Activated CD4-positive, alpha-beta T cell treated with anti-CD3 and anti-CD28 coated beads, Interleukin-2, amount 50 U/mL, for 16 hours (primary cell): ENCODE data around the gene FAM50B.

Source experiments
- DNase-seq: peaks from one replicate; pipeline ENCODE4 v3.0.0-alpha.2; 2020

FAM50B gene

DNA sequence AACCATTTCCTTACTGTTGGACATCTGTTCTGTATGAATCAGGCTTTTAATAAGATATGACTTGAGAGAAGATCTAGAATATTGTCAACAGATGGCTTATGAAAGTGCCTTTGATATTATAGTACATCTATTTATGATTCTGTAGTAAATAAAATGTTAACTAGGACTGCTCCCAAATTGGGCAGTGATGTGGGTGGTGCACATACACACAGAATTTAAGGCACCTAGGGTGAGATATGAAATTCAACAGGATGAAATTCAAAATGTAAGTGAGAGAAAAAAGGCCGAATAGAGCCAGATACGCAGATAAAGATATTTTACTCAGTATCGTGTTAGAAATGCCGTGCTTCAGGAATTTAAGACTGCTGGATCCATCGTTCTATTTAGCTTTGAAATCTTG lies 26.3 kb downstream of the FAM50B start:
- DNase-seq: no peak

DNA sequence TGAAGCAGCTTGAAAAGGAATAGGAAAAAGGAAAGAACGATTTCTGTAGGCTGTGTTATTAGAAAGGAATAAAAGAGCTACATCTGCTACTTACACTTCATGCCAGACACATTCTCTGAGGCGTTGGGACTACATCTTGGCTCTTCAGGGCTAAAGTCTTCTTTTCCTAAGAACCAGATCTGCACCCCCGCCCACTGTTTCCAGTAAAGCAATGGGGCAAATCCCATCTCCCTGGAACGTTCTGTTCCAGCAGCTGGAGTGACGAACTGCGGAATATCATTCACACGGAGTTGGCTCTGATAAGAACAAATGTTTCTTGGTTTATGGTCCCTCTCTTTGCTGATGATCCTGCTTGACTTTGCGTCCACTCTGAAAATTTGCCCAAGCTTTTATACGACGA lies 26.9 kb downstream of the FAM50B start:
- no peak for DNase-seq

DNA sequence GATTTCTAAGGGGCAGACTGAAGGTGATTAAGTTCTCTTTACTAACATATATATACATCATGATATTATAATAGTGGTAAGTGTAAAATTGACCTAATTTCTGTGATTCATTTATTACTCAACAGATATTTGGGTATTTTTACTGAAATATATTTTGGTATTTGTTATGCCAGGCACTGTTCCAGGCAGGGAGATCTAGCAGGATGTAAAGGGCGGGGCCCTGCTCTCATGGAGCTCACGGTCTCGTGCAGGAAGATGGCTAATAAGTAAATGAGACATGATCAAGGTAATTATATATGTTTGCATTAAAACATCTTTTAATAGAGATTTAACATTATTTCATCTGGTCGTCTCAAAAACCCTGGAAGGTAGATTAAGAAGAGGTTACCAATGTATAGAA lies 27.7 kb downstream of the FAM50B start:
- DNase-seq: no peak

DNA sequence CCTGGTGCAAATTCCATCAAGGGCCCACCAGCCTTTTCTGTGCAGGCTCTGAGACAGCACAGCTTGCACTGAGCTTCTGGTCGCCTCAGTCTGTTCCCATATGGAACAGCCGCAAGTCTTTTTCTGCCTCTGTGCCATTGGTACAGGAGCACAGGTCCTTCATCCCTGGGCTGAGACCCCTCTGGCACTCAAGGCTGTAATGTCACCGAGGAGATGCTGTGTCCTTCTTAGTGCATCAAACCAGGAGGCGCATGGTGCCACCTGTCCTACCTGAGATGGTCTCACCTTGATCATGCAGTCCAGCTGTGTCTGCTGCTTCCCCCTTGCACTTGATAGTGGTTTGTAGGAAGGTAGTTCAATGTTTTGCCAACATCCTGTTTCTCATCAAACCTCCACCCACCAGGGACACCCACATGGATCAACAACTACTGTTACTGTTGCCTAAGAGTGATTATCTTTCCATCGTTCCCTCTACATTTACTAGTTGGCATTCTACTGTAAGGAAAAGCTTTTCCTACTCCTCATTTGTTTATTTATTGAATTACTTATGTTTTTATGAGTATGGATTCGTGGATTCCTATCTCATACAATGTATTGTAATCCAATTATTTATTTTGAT lies 29.0 kb downstream of the FAM50B start:
- DNase-seq: no peak

DNA sequence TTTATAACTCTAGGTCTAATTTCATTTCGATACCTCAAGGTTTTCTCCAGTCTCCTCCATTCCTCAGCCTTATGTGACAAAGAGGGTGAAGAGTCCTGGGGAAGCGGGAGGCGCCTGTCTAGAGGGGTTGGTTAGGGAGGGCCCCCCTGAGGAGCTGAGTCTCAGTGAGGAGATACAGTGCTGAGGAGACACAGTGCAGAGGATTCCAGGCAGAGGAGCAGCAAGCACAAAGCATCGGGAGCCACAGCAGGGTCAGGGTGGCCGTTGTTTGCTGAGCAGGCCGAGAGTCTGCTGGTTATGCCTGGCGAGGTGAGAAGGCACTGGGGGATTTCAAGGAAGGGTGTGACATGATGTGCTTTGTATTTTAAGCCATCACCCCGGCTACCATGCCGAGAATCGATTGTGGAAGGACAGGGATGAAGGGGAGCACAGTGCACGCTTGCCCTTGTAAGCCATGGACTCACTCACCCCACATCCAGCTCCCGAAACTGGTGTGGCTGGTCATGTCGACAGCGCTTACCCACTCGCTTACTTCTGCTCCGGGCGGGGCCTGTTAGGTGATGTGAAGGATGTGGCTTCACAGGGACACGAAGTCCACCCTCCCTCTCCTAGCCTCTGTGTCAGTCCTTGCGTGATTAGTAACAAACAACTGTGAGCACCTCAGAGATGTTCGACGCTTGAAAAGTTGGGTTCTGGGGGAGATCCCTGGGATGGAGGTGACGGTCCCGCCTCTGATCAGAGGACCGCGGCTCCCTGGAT lies 30.2 kb downstream of the FAM50B start:
- no peak for DNase-seq

DNA sequence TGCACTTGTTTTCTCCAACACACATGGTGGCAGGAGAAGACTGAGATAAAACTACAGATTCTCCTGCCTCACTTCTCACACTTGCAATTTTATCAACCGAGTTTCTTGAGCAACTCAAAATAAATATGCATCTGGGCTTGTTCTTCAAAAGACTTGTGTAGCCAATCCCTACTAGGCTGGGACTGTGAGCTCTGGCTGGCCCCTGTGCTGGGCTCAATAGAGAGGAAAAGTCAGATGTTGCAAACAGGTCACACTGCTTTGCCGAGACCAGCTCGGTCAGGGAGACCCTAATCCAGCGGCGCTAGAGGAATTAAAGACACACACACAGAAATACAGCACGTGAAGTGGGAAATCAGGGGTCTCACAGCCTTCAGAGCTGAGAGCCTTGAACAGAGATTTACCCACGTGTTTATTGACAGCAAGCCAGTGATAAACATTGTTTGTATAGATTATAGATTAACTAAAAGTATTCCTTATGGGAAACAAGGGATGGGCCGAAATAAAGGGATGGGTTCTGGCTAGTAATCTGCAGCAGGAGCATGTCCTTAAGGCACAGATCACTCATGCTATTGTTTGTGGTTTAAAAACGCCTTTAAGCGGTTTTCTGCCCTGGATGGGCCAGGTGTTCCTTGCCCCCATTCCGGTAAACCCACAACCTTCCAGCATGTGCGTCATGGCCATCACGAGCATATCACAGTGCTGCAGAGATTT lies 32.7 kb downstream of the FAM50B start:
- no peak for DNase-seq

DNA sequence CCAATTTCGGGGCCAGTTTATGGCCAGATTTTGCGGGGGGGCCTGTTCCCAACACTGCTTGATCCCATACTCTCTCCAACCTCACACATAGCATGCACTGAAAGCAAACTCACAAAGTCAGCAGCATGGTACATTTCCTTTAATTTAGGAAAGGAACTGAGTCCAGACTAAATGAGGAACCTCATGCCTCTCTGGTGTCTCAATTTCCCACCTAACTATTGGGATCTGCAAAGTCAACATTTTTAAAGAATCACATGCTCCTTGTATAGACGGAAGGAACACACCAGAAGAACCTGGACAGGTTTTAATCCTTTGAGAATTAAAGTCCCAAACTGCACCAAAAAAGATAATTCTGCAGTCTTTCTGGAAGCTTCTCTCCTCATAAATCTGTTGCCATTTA lies 33.3 kb downstream of the FAM50B start:
- DNase-seq: no peak

DNA sequence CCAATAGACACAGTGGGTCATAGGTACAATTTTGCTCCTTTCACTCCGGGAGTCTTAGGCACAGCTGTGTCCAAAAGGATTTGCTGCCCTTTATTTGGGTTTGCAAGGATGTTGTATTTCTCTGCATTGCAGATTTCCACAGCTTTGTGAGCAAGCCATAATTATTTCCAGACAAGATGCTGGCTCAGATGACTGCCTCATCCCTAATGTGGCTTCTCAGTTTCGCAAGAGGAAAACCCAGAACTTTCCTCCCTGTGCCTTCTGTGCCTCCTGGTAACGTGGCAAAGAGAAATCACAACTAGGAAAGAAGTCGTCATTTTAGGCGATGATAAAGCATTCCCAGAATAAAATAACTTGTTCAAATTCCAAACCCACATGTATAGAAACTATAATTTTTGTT lies 33.7 kb downstream of the FAM50B start:
- no peak for DNase-seq

DNA sequence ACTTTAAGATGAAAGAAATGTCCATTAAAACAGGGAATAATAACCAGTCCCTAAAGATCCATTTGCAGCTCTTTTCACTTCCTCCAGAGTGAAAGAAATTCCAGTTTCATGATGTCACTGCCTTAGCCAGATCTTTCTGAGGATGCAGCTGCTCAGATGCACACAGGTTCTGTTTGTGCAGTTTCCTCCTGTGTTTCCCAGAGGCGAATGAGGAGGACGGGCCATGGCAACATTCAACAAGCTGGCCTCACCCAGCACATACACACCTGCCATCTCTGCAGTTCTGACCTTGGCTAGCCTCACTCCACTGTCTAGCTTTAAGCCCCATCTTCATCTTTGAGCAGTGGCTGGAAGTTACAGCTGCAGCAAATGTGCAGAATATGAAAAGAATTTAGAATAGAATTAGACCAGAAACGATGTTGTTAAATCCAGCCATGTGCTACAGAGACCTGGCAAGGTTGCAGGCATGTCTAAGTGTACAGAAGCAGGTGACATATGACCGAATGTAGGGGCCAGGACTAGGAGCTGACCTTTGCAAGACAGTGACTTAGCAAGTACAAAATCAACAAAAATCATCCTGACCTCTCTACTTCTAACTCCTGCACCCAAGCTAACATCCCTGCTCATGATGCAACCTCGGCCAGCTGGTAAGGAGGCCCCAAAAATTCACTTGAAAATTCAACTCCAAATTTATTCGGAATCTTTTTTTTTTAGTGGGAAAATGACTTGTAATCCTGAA lies 35.0 kb downstream of the FAM50B start:
- DNase-seq: no peak

DNA sequence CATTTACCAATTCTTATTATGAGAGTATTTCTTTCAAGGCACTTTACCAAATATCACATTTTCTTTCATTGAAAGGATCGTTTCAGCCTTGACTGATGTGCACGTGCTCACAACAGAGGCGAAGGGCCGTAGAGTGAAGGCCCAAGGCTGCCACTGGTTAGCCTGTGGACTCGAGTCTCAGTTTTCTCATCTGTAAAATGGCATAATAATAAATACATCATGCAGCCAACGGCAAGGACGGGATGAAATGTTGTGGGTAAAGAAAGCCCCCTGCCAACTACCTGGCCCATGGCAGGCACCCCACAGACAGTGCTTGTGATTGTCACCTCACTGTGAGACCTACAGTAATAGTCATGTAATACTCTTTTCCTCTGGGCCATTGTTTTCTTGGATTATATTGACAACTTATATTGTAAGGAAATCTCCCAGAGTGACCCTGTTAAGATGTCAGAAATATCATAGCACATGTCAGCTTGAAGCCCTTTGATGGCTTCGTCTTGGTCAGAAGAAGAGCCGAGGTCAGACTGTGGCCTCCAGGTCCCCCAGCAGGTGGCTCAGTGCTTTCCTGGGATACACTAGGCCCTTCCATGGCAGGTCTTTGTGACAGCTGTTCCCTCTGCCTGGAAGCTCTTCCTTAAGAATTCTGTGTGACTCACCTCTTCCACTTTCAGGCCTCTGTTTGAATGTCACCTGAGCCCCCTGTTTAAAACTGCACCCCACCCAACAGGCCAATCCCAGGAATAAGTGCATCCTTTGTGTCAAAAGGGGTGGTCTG lies 36.3 kb downstream of the FAM50B start:
- no peak for DNase-seq

DNA sequence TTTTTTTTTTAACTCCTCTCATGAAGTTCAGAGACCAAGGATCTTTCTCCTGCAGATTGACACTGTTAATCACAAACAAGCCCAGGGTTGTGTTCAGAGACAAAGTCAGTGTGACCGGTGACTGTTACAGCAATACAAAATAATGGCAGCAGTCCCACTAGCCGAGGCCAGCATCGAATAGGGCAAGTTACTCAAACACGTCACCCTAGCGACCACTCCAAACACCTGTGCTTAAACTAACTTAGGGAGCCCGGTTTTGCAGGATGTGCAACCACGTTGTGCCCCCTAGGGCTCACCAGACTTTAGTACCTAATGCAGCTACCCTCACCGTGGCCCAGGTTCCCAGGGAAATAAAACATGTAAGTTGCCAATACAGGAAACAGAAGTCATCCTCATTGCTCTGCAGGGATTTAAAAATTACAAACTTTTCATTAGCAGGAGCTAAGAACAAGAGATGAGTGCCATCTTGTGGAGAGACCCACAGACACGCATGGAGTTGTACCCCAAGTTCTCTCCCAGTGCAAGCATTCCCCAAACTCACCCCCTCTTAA lies 38.1 kb downstream of the FAM50B start:
- DNase-seq: peak; percentile 12

DNA sequence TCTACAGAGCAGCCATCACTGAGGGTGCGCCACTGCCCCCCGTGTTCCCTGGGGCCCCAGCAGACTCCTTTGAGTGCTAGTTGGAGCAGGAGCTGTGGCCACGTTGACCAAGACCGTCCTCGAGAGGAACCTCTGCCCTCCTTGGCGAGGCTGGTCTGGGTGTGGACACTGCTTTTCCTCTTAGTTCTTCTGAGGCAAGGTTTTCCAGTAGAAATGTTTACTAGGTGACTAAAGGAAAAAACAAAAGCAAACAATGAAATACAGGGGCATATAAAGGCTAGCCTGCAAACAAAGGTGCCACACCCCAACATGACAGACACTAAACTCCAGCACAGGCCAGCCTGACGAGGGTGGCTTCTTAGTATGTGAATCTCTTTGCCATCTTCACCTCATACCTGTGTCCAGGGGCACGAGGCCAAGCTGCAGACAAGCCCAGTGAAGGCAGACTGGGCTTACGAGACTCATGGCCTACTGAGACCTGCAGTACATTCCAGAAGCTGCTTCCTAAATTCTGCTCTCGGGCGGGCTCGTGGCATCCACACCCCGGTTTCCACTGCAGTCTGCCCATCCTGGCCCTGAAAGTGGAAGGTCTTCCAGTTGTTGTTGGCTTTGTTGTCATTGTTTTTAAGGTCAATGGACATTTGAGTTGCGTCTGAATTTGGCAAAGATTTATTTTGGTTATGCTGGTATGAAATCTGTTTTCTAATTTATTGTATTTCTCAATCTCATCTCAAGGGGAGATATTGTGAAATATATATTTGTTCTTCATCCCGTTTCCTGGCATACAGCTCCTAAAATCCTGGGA lies 39.2 kb downstream of the FAM50B start:
- DNase-seq: no peak

DNA sequence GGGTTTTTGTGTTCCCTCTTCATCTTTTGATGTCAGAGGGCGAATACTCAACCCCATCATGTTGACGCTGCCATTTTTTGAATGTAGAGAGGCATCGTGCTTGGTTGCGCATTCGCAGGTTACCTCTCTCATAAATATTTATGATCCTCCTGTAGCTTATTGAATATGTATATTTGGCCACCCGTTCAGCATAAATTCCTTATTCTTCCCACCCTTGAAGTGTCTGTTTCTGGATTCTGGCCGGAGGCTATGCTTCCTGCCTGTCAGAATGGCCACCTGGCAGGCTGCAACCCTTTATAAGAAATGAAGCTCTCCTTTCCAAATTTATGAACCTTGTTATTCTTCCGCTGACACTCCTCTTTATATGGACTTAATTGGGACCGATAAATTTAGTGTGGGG lies 40.9 kb downstream of the FAM50B start:
- DNase-seq: no peak

DNA sequence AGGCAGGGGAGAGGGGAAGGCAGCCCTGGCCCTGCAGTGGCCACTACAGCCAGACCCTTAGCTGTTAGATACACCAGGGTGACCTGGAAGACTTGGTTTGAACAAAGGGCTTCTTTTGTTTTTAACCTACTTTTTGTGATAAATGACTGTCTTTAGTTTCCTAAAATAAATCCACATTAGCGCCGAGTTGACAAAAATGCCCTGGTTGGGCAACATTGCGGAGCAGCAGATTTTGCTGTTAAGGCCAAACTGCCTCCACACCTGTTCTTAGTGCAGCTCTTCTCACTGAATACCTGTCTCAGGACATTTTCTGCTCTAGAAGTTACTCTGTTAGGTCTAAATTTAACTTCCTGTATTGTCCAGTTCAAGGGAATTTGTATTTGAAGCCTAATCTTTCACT lies 42.7 kb downstream of the FAM50B start:
- no peak for DNase-seq

DNA sequence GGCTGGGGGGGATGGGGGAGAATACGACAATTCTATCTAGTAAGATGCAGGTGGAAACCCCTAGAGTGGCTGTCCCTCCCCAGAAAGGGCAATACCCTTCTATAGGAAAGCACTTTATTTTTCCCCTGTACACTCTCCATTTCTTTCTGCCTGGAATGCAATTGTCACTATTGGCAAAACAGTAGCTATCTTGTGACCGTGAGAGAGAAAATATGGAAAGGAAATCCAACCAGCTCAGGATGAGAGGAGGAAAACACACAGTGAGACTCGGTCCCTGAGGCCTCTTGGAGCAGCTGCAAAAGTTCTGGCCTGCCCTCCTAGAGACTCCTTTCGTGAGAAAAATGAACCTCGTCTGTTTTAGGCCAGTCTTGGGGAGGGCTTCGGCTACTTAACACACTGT lies 43.4 kb downstream of the FAM50B start:
- no peak for DNase-seq

DNA sequence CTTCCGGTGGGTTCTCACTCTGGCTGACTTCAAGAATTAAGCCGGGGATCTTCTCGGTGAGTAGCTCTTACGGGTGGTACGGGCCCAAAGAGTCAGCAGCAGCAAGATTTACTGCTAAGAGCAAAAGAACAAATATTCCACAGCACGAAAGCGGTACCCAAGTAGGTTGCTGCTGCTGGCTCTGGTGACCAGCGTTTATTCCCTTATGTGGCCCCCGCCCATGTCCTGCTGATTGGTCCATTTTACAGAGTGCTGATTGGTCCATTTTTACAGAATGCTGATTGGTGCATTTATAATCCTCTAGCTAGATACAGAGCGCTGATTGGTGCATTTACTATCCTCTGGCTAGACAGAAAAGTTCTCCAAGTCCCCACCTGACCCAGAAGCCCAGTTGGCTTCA lies 44.3 kb downstream of the FAM50B start:
- DNase-seq: no peak

DNA sequence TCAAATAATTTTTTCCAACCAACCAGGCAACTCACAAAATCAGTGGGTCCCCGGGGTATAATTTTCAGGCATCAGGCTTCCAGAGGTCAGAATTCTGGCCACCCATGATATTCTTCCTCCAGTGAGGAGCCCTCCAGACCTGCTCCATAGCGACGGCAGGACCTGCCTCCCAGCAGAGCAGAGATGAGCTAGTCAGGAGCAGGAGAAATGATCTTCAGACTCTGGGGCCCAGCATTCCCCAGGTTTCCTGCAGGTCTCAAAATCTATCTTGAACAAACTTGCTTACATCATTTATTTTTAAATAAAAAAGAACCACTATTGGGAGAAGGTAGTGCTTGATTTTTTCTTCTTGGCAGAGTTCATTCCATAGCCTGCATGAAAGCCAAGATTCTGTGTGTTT lies 44.7 kb downstream of the FAM50B start:
- no peak for DNase-seq

DNA sequence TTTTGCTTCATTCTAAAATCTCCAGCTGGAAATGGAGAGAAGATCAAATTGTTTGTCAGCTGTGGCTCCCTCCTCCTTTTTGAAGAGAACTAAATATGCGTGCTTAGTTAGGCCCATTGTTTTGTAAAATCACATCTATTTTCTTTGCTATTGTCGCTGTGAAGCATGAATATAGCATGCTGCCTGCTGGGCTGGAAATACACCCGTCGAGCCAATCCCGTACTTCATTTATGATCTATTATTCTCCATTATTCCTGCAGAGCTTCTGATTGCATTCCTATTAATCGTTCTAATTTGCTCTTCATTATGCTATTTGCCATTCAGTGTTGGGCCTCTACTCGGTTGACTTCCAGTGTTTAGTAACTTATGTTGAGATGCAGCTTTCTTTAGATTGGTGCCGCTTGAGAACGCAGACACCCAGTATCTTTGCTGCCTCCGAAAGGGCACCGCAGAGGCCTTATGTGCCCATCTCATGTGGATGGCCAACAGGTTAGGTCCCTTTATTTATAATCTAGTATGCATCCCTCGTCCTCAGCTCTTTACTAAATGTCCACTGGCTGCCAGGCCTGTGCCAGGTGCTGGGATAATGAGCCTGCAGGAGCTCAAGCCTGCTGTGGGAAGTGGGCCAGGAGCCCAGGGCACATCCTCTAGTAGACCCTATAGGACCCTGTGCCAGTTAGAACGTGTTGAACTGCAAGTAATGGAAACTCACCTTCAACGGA lies 45.6 kb downstream of the FAM50B start:
- no peak for DNase-seq

DNA sequence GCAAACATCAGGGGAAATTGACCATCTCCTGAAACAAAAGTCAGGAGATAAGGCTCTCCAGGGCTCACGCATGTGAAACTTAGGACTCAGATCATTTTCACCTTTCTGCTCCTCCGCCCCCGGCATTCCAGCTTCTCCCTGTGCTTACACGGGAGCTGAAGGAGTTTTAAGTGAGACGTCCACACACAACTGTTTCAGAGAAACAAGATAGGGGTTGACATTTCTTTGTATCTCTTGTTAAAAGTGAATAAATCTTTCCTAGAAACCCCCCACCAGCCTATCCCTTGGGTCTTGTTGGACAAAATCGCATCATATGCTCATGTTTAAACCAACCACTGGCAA lies 46.1 kb downstream of the FAM50B start:
- no peak for DNase-seq

DNA sequence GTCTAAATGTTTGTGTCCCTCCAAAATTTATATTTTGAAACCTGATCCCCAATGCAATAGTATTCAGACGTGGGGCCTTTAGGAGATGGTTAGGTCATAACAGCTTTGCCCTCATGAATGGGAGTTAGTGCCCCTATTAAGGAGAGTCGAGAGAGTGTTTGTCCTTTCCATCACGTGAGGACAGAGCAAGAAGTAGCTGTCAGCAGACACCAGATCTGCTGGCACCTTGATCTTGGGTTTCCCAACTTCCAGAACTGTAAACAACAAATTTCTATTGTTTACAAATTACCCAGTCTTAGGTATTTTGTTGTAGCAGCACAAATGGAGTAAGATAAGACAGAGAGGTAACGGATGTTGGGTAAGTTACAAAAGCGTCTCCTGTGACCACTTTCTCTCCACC lies 46.6 kb downstream of the FAM50B start:
- no peak for DNase-seq
